Measurements from ENCODE around the gene DNPEP. TPM values are rescaled to one million over a fixed set of nuclear protein-coding genes. Genes with fewer than 3 reads are reported as not detected.

DNPEP gene
- total RNA-seq, 5 donors from 2014 or later (not counting 1 experiment from before 2014, with no cell fraction given) = 73.5 to 88.8 (median 85.4) TPM

GRCh38 chr2:219362524-219363164 is 25.1 kb downstream of the DNPEP start:
- no peak overlapping the region for H3K27ac ChIP-seq (ENCODE audit: low read length)
- WGBS (ENCODE audit: insufficient coverage) = 46% methylated on average over 2 of the region's 3 CpGs
- no peaks in the 10 kb centered on the region for H3K36me3 ChIP-seq (ENCODE audit: control insufficient read depth in 2 of 2, extremely low read depth in 1 of 2, insufficient read depth in 1 of 2, low read length in 1 of 2)
- peaks cover 2 to 19% of the 10 kb centered on the region in 2 experiments for H3K27me3 ChIP-seq (replicated peaks in 1 of 2; ENCODE audit: control insufficient read depth in 2 of 2, extremely low read depth in 1 of 2, insufficient read depth in 2 of 2, low read length in 1 of 2)
- Mint-ChIP-seq H3K9me3 (no peaks in the 10 kb centered on the region), H3K36me3 (peaks cover 12% of the 10 kb centered on the region), H3K27me3 (peaks cover 11 to 16% of the 10 kb centered on the region in 2 donors), H3K4me3 (no peak overlapping the region), H3K27ac (no peak overlapping the region), H3K4me1 (peaks cover 0 to 5% (median 3%) of the 10 kb centered on the region in 3 donors)
- ATAC-seq (replicated peaks in 1 of 4) (no peak), DNase-seq (no peak)
- H3K4me3 ChIP-seq (ENCODE audit: control insufficient read depth in 1 of 2, extremely low read depth in 1 of 2, low read length in 1 of 2) = no peak overlapping the region
- peaks cover 0 to 9% of the 10 kb centered on the region in 2 experiments for H3K4me1 ChIP-seq (ENCODE audit: control insufficient read depth in 1 of 2, extremely low read depth in 1 of 2, insufficient read depth in 2 of 2, low read length in 2 of 2)
- no peaks in the 10 kb centered on the region for H3K9me3 ChIP-seq
- ChIA-PET POLR2A (no interaction called here), CTCF (interaction anchor here in 1 of 2 donors (0.7 kb wide), 1 partner anchor 124 kb away, joined by 3 read pairs; no protein-coding TSS in a partner anchor)

GRCh38 chr2:219362072-219362471 is 25.6 kb downstream of the DNPEP start:
- Histone ChIP-seq H3K9me3 (no peaks in the 10 kb centered on the region), H3K36me3 (ENCODE audit: control insufficient read depth in 2 of 2, extremely low read depth in 1 of 2, insufficient read depth in 1 of 2, low read length in 1 of 2) (no peaks in the 10 kb centered on the region), H3K27ac (ENCODE audit: low read length) (no peak overlapping the region), H3K4me1 (ENCODE audit: control insufficient read depth in 1 of 2, extremely low read depth in 1 of 2, insufficient read depth in 2 of 2, low read length in 2 of 2) (peaks cover 0 to 9% of the 10 kb centered on the region in 2 experiments), H3K4me3 (ENCODE audit: control insufficient read depth in 1 of 2, extremely low read depth in 1 of 2, low read length in 1 of 2) (no peak overlapping the region), H3K27me3 (replicated peaks in 1 of 2; ENCODE audit: control insufficient read depth in 2 of 2, extremely low read depth in 1 of 2, insufficient read depth in 2 of 2, low read length in 1 of 2) (peaks cover 2 to 24% of the 10 kb centered on the region in 2 experiments)
- ChIA-PET CTCF (interaction anchor here in 1 of 2 donors (0.7 kb wide), 1 partner anchor 123 kb away, joined by 3 read pairs; no protein-coding TSS in a partner anchor), POLR2A (no interaction called here)
- Mint-ChIP-seq H3K4me3 (no peak overlapping the region), H3K27me3 (peaks cover 14 to 20% of the 10 kb centered on the region in 2 donors), H3K27ac (no peak overlapping the region), H3K36me3 (peaks cover 8% of the 10 kb centered on the region), H3K9me3 (no peaks in the 10 kb centered on the region), H3K4me1 (peaks cover 0 to 6% (median 3%) of the 10 kb centered on the region in 3 donors)
- no peak for ATAC-seq (replicated peaks in 1 of 4)
- no peak for DNase-seq
- WGBS (ENCODE audit: insufficient coverage) = 97% methylated on average over 4 of the region's 5 CpGs

GRCh38 chr2:219358170-219359075 is 29.3 kb downstream of the DNPEP start:
- peaks cover 0 to 6% (median 3%) of the 10 kb centered on the region in 3 donors for H3K4me1 Mint-ChIP-seq
- ChIA-PET POLR2A (no interaction called here), CTCF (no interaction called here)
- H3K27ac ChIP-seq (ENCODE audit: low read length) = no peak overlapping the region
- no peak overlapping the region for H3K27ac Mint-ChIP-seq
- H3K36me3 ChIP-seq (ENCODE audit: control insufficient read depth in 2 of 2, extremely low read depth in 1 of 2, insufficient read depth in 1 of 2, low read length in 1 of 2) = no peaks in the 10 kb centered on the region
- no peak overlapping the region for H3K4me3 ChIP-seq (ENCODE audit: control insufficient read depth in 1 of 2, extremely low read depth in 1 of 2, low read length in 1 of 2)
- WGBS (ENCODE audit: insufficient coverage) = 6% methylated on average over 41 of the region's 66 CpGs
- H3K36me3 Mint-ChIP-seq = peaks cover 7% of the 10 kb centered on the region
- DNase-seq = no peak
- H3K4me1 ChIP-seq (ENCODE audit: control insufficient read depth in 1 of 2, extremely low read depth in 1 of 2, insufficient read depth in 2 of 2, low read length in 2 of 2) = peaks cover 0 to 9% of the 10 kb centered on the region in 2 experiments
- peaks cover 40 to 54% of the 10 kb centered on the region in 2 donors for H3K27me3 Mint-ChIP-seq
- H3K4me3 Mint-ChIP-seq = peak overlapping the region in 1 of 3 donors; percentile 24
- peaks cover 2 to 41% of the 10 kb centered on the region in 2 experiments for H3K27me3 ChIP-seq (replicated peaks in 1 of 2; ENCODE audit: control insufficient read depth in 2 of 2, extremely low read depth in 1 of 2, insufficient read depth in 2 of 2, low read length in 1 of 2)
- H3K9me3 ChIP-seq = no peaks in the 10 kb centered on the region
- H3K9me3 Mint-ChIP-seq = no peaks in the 10 kb centered on the region
- ATAC-seq (replicated peaks in 1 of 4) = peak in 2 of 4 experiments; percentile 27 to 31

GRCh38 chr2:219356834-219357233 is 30.9 kb downstream of the DNPEP start:
- H3K4me1 ChIP-seq (ENCODE audit: control insufficient read depth in 1 of 2, extremely low read depth in 1 of 2, insufficient read depth in 2 of 2, low read length in 2 of 2) = peaks cover 0 to 11% of the 10 kb centered on the region in 2 experiments
- no peak overlapping the region for H3K27ac ChIP-seq (ENCODE audit: low read length)
- no peaks in the 10 kb centered on the region for H3K36me3 Mint-ChIP-seq
- POLR2A ChIA-PET = no interaction called here
- H3K9me3 ChIP-seq = no peaks in the 10 kb centered on the region
- WGBS (ENCODE audit: insufficient coverage) = 20% methylated on average over 1 of the region's 1 CpG
- peak overlapping the region in 1 of 2 donors; percentile 56 for H3K27ac Mint-ChIP-seq
- peaks cover 0 to 6% (median 3%) of the 10 kb centered on the region in 3 donors for H3K4me1 Mint-ChIP-seq
- DNase-seq (no peak), ATAC-seq (replicated peaks in 1 of 4) (no peak)
- H3K27me3 ChIP-seq (replicated peaks in 1 of 2; ENCODE audit: control insufficient read depth in 2 of 2, extremely low read depth in 1 of 2, insufficient read depth in 2 of 2, low read length in 1 of 2) = peaks cover 2 to 56% of the 10 kb centered on the region in 2 experiments
- no peak overlapping the region for H3K4me3 Mint-ChIP-seq
- no peaks in the 10 kb centered on the region for H3K36me3 ChIP-seq (ENCODE audit: control insufficient read depth in 2 of 2, extremely low read depth in 1 of 2, insufficient read depth in 1 of 2, low read length in 1 of 2)
- no peak overlapping the region for H3K4me3 ChIP-seq (ENCODE audit: control insufficient read depth in 1 of 2, extremely low read depth in 1 of 2, low read length in 1 of 2)
- H3K27me3 Mint-ChIP-seq = peaks cover 40 to 54% of the 10 kb centered on the region in 2 donors
- CTCF ChIA-PET = interaction anchor here in 1 of 2 donors (0.6 to 0.7 kb wide), 2 partner anchors 46 to 147 kb away, joined by 3 to 5 read pairs; no protein-coding TSS in a partner anchor
- H3K9me3 Mint-ChIP-seq = no peaks in the 10 kb centered on the region

DNA sequence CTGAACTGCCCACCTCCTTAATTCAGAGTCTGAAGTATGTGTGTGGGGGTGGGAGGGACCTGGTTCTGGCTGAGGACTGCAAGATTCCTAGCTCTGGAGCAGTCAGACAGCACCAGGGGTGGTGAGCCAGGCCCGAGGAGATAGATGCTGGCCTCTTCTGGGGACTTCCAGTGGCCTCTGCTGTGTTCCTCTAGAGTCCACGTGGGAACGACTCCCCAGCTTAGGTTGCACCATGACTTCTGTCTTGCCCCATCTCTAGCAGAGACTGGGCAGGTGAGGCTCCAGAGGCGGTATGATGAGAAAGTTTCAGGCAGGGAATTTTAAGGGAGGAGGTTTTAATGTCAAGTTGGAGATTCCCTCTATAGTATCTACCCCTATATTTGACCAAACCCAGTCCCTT is 33.1 kb downstream of the DNPEP start:
- ATAC-seq (replicated peaks in 1 of 4) (no peak), DNase-seq (no peak)
- Mint-ChIP-seq H3K9me3 (no peaks in the 10 kb centered on the region), H3K27me3 (peaks cover 38 to 53% of the 10 kb centered on the region in 2 donors), H3K4me3 (no peak overlapping the region), H3K36me3 (no peaks in the 10 kb centered on the region), H3K27ac (no peak overlapping the region), H3K4me1 (peaks cover 0 to 6% (median 3%) of the 10 kb centered on the region in 3 donors)
- Histone ChIP-seq H3K27ac (ENCODE audit: low read length) (no peak overlapping the region), H3K36me3 (ENCODE audit: control insufficient read depth in 2 of 2, extremely low read depth in 1 of 2, insufficient read depth in 1 of 2, low read length in 1 of 2) (no peaks in the 10 kb centered on the region), H3K4me1 (ENCODE audit: control insufficient read depth in 1 of 2, extremely low read depth in 1 of 2, insufficient read depth in 2 of 2, low read length in 2 of 2) (peaks cover 0 to 11% of the 10 kb centered on the region in 2 experiments), H3K4me3 (ENCODE audit: control insufficient read depth in 1 of 2, extremely low read depth in 1 of 2, low read length in 1 of 2) (no peak overlapping the region), H3K9me3 (no peaks in the 10 kb centered on the region), H3K27me3 (replicated peaks in 1 of 2; ENCODE audit: control insufficient read depth in 2 of 2, extremely low read depth in 1 of 2, insufficient read depth in 2 of 2, low read length in 1 of 2) (peaks cover 2 to 63% of the 10 kb centered on the region in 2 experiments)
- ChIA-PET POLR2A (no interaction called here), CTCF (no interaction called here)
- WGBS (ENCODE audit: insufficient coverage) = 55% methylated on average over 1 of the region's 4 CpGs

- DNase-seq (no peak), ATAC-seq (replicated peaks in 1 of 4) (no peak)
- ChIA-PET CTCF (no interaction called here), POLR2A (interaction anchor here in 1 of 2 donors (0.6 kb wide), 1 partner anchor 55 kb away, joined by 3 read pairs; no protein-coding TSS in a partner anchor)
- peaks cover 42 to 56% of the 10 kb centered on the region in 2 donors for H3K27me3 Mint-ChIP-seq
- H3K9me3 Mint-ChIP-seq = no peaks in the 10 kb centered on the region
- Histone ChIP-seq H3K27ac (ENCODE audit: low read length) (no peak overlapping the region), H3K27me3 (replicated peaks in 1 of 2; ENCODE audit: control insufficient read depth in 2 of 2, extremely low read depth in 1 of 2, insufficient read depth in 2 of 2, low read length in 1 of 2) (peaks cover 0 to 55% of the 10 kb centered on the region in 2 experiments), H3K9me3 (no peaks in the 10 kb centered on the region), H3K4me1 (ENCODE audit: control insufficient read depth in 1 of 2, extremely low read depth in 1 of 2, insufficient read depth in 2 of 2, low read length in 2 of 2) (peaks cover 0 to 5% of the 10 kb centered on the region in 2 experiments), H3K36me3 (ENCODE audit: control insufficient read depth in 2 of 2, extremely low read depth in 1 of 2, insufficient read depth in 1 of 2, low read length in 1 of 2) (no peaks in the 10 kb centered on the region), H3K4me3 (ENCODE audit: control insufficient read depth in 1 of 2, extremely low read depth in 1 of 2, low read length in 1 of 2) (no peak overlapping the region)
- peaks cover 0 to 3% (median 0%) of the 10 kb centered on the region in 3 donors for H3K4me1 Mint-ChIP-seq
- no peaks in the 10 kb centered on the region for H3K36me3 Mint-ChIP-seq
- WGBS (ENCODE audit: insufficient coverage) = 72% methylated on average over 2 of the region's 5 CpGs
- H3K4me3 Mint-ChIP-seq = no peak overlapping the region
- no peak overlapping the region for H3K27ac Mint-ChIP-seq
Measured at GRCh38 chr2:219353129-219353528, 34.6 kb downstream of the DNPEP start.
